ENCODE data around the gene FOXP2.
"Not testable (repeated sequence)": the region's sequence is repeated elsewhere in the genome, so short reads cannot be mapped to it uniquely, and the experiment has no call there.

GRCh38 chr7:114384346-114384745 is 30.3 kb upstream of the FOXP2 start:
- TF ChIP-seq, protein P1, sequence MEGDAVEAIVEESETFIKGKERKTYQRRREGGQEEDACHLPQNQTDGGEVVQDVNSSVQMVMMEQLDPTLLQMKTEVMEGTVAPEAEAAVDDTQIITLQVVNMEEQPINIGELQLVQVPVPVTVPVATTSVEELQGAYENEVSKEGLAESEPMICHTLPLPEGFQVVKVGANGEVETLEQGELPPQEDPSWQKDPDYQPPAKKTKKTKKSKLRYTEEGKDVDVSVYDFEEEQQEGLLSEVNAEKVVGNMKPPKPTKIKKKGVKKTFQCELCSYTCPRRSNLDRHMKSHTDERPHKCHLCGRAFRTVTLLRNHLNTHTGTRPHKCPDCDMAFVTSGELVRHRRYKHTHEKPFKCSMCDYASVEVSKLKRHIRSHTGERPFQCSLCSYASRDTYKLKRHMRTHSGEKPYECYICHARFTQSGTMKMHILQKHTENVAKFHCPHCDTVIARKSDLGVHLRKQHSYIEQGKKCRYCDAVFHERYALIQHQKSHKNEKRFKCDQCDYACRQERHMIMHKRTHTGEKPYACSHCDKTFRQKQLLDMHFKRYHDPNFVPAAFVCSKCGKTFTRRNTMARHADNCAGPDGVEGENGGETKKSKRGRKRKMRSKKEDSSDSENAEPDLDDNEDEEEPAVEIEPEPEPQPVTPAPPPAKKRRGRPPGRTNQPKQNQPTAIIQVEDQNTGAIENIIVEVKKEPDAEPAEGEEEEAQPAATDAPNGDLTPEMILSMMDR (IDR thresholded peaks at IDR 0.05) = not testable (repeated sequence)
- TF ChIP-seq ZFX (IDR thresholded peaks at IDR 0.05; ENCODE audit: borderline replicate concordance) = not testable (repeated sequence)

All from 22Rv1 (cell line).